Loucy (cell line): ENCODE data around the gene ENPP3.

ENCODE experiments used
- H2AFZ ChIP-seq: fragments of 200-600 bp; sonication (generic); 2 replicates; pipeline ENCODE4 v1.6.0; 2016; ENCODE audit warnings: antibody characterized with exemption, mild to moderate bottlenecking, low read length, moderate library complexity
- H3F3A ChIP-seq: fragments of 200-600 bp; 2 replicates; pipeline ENCODE4 v1.6.0; 2016; ENCODE audit warnings: antibody characterized with exemption, low read depth, mild to moderate bottlenecking
- H3K27me3 ChIP-seq: fragments of 200-600 bp; sonication (generic); 2 replicates; pipeline ENCODE4 v1.6.1; 2014; ENCODE audit warnings: low read length, mild to moderate bottlenecking; ENCODE audit not compliant: insufficient read depth, poor library complexity, severe bottlenecking
- H3K36me3 ChIP-seq: fragments of 200-600 bp; sonication (generic); 2 replicates; pipeline ENCODE4 v1.6.1; 2016; ENCODE audit warnings: low read length; ENCODE audit not compliant: insufficient read depth
- H3K4me1 ChIP-seq: fragments of 200-600 bp; sonication (generic); 2 replicates; pipeline ENCODE4 v1.5.1; 2014; ENCODE audit warnings: low read length, mild to moderate bottlenecking; ENCODE audit not compliant: insufficient read depth, poor library complexity, severe bottlenecking
- H3K4me2 ChIP-seq: fragments of 200-600 bp; sonication (generic); 2 replicates; pipeline ENCODE4 v1.6.0; 2014; ENCODE audit warnings: antibody characterized with exemption, low read length, low read depth, mild to moderate bottlenecking; ENCODE audit not compliant: poor library complexity, severe bottlenecking
- H3K4me3 ChIP-seq: fragments of 200-600 bp; sonication (generic); 2 replicates; pipeline ENCODE4 v1.5.1; 2014; ENCODE audit warnings: low read length, mild to moderate bottlenecking, mixed read lengths; ENCODE audit not compliant: poor library complexity, severe bottlenecking
- H3K79me2 ChIP-seq: fragments of 200-600 bp; sonication (generic); 2 replicates; pipeline ENCODE4 v1.6.1; 2014; ENCODE audit warnings: low read length; ENCODE audit not compliant: insufficient read depth
- H3K9ac ChIP-seq: fragments of 200-600 bp; sonication (generic); 2 replicates; pipeline ENCODE4 v1.6.0; 2014; ENCODE audit warnings: mild to moderate bottlenecking, low read depth, low read length, moderate library complexity; ENCODE audit not compliant: poor library complexity, severe bottlenecking
- H3K9me2 ChIP-seq: fragments of 200-600 bp; sonication (generic); replicated peaks from 2 replicates; pipeline ENCODE4 v1.6.1; 2016; ENCODE audit warnings: low read depth, low read length, mixed read lengths
- H3K9me3 ChIP-seq: fragments of 200-600 bp; sonication (generic); 2 replicates; pipeline ENCODE4 v1.6.1; 2014; ENCODE audit warnings: mild to moderate bottlenecking, antibody characterized with exemption, low read length, low read depth; ENCODE audit not compliant: insufficient read depth
- H4K20me1 ChIP-seq: fragments of 200-600 bp; sonication (generic); 2 replicates; pipeline ENCODE4 v1.6.0; 2014; ENCODE audit warnings: antibody characterized with exemption, low read length, mild to moderate bottlenecking; ENCODE audit not compliant: insufficient read depth, poor library complexity, severe bottlenecking
- EZH2phosphoT487 ChIP-seq: fragments of 200-600 bp; IDR thresholded peaks from 2 replicates; pipeline ENCODE4 v1.6.1; 2018; ENCODE audit warnings: antibody characterized with exemption, mild to moderate bottlenecking, moderate library complexity, borderline replicate concordance
- TF ChIP-seq, protein P1 (sequence below): fragments of 200-600 bp; sonication (generic); conservative IDR thresholded peaks from 2 replicates; pipeline ENCODE4 v1.5.1; 2014; ENCODE audit warnings: mild to moderate bottlenecking, antibody characterized with exemption, low read length

The ENPP3 gene

GRCh38 chr6:131680868-131681267 lies 43.8 kb downstream of the ENPP3 start:
- TF ChIP-seq, protein P1, sequence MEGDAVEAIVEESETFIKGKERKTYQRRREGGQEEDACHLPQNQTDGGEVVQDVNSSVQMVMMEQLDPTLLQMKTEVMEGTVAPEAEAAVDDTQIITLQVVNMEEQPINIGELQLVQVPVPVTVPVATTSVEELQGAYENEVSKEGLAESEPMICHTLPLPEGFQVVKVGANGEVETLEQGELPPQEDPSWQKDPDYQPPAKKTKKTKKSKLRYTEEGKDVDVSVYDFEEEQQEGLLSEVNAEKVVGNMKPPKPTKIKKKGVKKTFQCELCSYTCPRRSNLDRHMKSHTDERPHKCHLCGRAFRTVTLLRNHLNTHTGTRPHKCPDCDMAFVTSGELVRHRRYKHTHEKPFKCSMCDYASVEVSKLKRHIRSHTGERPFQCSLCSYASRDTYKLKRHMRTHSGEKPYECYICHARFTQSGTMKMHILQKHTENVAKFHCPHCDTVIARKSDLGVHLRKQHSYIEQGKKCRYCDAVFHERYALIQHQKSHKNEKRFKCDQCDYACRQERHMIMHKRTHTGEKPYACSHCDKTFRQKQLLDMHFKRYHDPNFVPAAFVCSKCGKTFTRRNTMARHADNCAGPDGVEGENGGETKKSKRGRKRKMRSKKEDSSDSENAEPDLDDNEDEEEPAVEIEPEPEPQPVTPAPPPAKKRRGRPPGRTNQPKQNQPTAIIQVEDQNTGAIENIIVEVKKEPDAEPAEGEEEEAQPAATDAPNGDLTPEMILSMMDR, result no peak
- no peak for TF ChIP-seq EZH2phosphoT487
- Histone ChIP-seq H3K36me3 (no peaks in the 10 kb centered on the region), H2AFZ (no peak overlapping the region), H3K9me2 (no peaks in the 10 kb centered on the region), H3K9me3 (no peaks in the 10 kb centered on the region), H3K27me3 (no peaks in the 10 kb centered on the region), H4K20me1 (no peaks in the 10 kb centered on the region), H3K4me2 (no peak overlapping the region), H3K4me3 (no peak overlapping the region), H3F3A (no peaks in the 10 kb centered on the region), H3K79me2 (no peaks in the 10 kb centered on the region), H3K9ac (no peak overlapping the region), H3K4me1 (no peaks in the 10 kb centered on the region)

- no peaks in the 10 kb centered on the region for H3K36me3 ChIP-seq
- H2AFZ ChIP-seq, result no peak overlapping the region
- H4K20me1 ChIP-seq, result no peaks in the 10 kb centered on the region
- H3K27me3 ChIP-seq, result no peaks in the 10 kb centered on the region
- H3K79me2 ChIP-seq, result no peaks in the 10 kb centered on the region
- no peaks in the 10 kb centered on the region for H3K9me2 ChIP-seq
- H3K9me3 ChIP-seq, result no peaks in the 10 kb centered on the region
- no peaks in the 10 kb centered on the region for H3F3A ChIP-seq
- H3K9ac ChIP-seq, result no peak overlapping the region
- no peak overlapping the region for H3K4me2 ChIP-seq
- no peak for TF ChIP-seq EZH2phosphoT487
- TF ChIP-seq, protein P1, result no peak
- no peaks in the 10 kb centered on the region for H3K4me1 ChIP-seq
- no peak overlapping the region for H3K4me3 ChIP-seq
Observed at GRCh38 chr6:131681585-131681984, 44.5 kb downstream of the ENPP3 start.

GRCh38 chr6:131682442-131682841 lies 45.3 kb downstream of the ENPP3 start:
- Histone ChIP-seq H4K20me1 (no peaks in the 10 kb centered on the region), H3K4me3 (no peak overlapping the region), H3K4me1 (no peaks in the 10 kb centered on the region), H3K79me2 (no peaks in the 10 kb centered on the region), H3K9ac (no peak overlapping the region), H3K36me3 (no peaks in the 10 kb centered on the region), H3K4me2 (no peak overlapping the region), H2AFZ (no peak overlapping the region), H3F3A (no peaks in the 10 kb centered on the region), H3K9me2 (no peaks in the 10 kb centered on the region), H3K9me3 (no peaks in the 10 kb centered on the region), H3K27me3 (no peaks in the 10 kb centered on the region)
- TF ChIP-seq, protein P1, result no peak
- no peak for TF ChIP-seq EZH2phosphoT487
